HEK293 (cell line): ENCODE data around the gene ZNF845.

ENCODE experiments used
- CTCF ChIP-seq: fragments of 450-650 bp; formaldehyde crosslinking; IDR thresholded peaks from 2 replicates; pipeline ENCODE4 v1.5.1; 2016; ENCODE audit warnings: missing biosample characterization, missing genetic modification characterization
- ZNF114 ChIP-seq: fragments of 450-650 bp; formaldehyde crosslinking; IDR thresholded peaks from 2 replicates; pipeline ENCODE4 v1.5.0; 2017; ENCODE audit warnings: missing biosample characterization, missing genetic modification characterization
- ZNF501 ChIP-seq: fragments of 450-650 bp; formaldehyde crosslinking; IDR thresholded peaks from 2 replicates; pipeline ENCODE4 v1.5.1; 2016; ENCODE audit warnings: missing biosample characterization, missing genetic modification characterization
- ZNF707 ChIP-seq: fragments of 450-650 bp; formaldehyde crosslinking; IDR thresholded peaks from 2 replicates; pipeline ENCODE4 v1.5.1; 2016; ENCODE audit warnings: missing biosample characterization, missing genetic modification characterization
- ZNF76 ChIP-seq: fragments of 450-650 bp; formaldehyde crosslinking; IDR thresholded peaks from 2 replicates; pipeline ENCODE4; 2016; ENCODE audit warnings: low read depth, missing biosample characterization, missing genetic modification characterization, borderline replicate concordance
- TF ChIP-seq, protein P1 (sequence below): fragments of 450-650 bp; formaldehyde crosslinking; IDR thresholded peaks from 2 replicates; pipeline ENCODE4 v1.5.1; 2016; ENCODE audit warnings: missing biosample characterization, missing genetic modification characterization
- TF ChIP-seq, protein P2 (sequence below): fragments of 450-650 bp; formaldehyde crosslinking; IDR thresholded peaks from 2 replicates; pipeline ENCODE4 v1.5.1; 2016; ENCODE audit warnings: missing biosample characterization, missing genetic modification characterization
- TF ChIP-seq, protein P3 (sequence below): fragments of 450-650 bp; formaldehyde crosslinking; IDR thresholded peaks from 2 replicates; pipeline ENCODE4 v1.5.1; 2016; ENCODE audit warnings: missing biosample characterization, missing genetic modification characterization, borderline replicate concordance
- TF ChIP-seq, protein P4 (sequence below): IDR thresholded peaks from 2 replicates; pipeline ENCODE4 v1.6.1; 2011; ENCODE audit warnings: mild to moderate bottlenecking, low read depth, low read length, borderline replicate concordance

DNA sequence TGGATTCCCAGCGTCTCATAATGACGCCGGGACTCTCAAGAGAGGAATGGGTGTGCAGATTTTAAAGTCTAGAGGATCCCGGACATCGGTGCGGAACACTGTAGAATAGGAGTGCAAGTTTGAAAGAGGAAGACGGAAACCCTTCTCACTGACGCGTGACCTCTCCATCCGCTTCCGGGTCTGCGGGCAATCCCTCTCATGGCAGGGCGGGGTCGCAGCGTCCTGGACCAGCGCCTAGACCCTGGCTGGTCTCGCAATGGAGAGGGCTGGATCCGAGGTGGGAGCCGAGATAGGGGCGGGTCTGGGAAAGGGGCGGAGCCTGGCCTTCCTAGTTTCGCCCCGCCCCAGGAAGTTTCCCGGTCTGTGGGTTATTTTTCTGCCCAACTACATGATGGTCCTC lies 4.6 kb upstream of the ZNF845 start:
- no peak for TF ChIP-seq ZNF501 (tag by site-specific recombination)
- TF ChIP-seq, protein P1, sequence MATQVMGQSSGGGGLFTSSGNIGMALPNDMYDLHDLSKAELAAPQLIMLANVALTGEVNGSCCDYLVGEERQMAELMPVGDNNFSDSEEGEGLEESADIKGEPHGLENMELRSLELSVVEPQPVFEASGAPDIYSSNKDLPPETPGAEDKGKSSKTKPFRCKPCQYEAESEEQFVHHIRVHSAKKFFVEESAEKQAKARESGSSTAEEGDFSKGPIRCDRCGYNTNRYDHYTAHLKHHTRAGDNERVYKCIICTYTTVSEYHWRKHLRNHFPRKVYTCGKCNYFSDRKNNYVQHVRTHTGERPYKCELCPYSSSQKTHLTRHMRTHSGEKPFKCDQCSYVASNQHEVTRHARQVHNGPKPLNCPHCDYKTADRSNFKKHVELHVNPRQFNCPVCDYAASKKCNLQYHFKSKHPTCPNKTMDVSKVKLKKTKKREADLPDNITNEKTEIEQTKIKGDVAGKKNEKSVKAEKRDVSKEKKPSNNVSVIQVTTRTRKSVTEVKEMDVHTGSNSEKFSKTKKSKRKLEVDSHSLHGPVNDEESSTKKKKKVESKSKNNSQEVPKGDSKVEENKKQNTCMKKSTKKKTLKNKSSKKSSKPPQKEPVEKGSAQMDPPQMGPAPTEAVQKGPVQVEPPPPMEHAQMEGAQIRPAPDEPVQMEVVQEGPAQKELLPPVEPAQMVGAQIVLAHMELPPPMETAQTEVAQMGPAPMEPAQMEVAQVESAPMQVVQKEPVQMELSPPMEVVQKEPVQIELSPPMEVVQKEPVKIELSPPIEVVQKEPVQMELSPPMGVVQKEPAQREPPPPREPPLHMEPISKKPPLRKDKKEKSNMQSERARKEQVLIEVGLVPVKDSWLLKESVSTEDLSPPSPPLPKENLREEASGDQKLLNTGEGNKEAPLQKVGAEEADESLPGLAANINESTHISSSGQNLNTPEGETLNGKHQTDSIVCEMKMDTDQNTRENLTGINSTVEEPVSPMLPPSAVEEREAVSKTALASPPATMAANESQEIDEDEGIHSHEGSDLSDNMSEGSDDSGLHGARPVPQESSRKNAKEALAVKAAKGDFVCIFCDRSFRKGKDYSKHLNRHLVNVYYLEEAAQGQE (tag by site-specific recombination) = no peak
- TF ChIP-seq, protein P2, sequence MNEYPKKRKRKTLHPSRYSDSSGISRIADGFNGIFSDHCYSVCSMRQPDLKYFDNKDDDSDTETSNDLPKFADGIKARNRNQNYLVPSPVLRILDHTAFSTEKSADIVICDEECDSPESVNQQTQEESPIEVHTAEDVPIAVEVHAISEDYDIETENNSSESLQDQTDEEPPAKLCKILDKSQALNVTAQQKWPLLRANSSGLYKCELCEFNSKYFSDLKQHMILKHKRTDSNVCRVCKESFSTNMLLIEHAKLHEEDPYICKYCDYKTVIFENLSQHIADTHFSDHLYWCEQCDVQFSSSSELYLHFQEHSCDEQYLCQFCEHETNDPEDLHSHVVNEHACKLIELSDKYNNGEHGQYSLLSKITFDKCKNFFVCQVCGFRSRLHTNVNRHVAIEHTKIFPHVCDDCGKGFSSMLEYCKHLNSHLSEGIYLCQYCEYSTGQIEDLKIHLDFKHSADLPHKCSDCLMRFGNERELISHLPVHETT (tag by site-specific recombination) = no peak
- no peak for TF ChIP-seq CTCF (tag by site-specific recombination)
- no peak for TF ChIP-seq ZNF114 (tag by site-specific recombination)
- TF ChIP-seq ZNF707 = no peak
- TF ChIP-seq ZNF76 (tag by site-specific recombination) = no peak
- TF ChIP-seq, protein P3, sequence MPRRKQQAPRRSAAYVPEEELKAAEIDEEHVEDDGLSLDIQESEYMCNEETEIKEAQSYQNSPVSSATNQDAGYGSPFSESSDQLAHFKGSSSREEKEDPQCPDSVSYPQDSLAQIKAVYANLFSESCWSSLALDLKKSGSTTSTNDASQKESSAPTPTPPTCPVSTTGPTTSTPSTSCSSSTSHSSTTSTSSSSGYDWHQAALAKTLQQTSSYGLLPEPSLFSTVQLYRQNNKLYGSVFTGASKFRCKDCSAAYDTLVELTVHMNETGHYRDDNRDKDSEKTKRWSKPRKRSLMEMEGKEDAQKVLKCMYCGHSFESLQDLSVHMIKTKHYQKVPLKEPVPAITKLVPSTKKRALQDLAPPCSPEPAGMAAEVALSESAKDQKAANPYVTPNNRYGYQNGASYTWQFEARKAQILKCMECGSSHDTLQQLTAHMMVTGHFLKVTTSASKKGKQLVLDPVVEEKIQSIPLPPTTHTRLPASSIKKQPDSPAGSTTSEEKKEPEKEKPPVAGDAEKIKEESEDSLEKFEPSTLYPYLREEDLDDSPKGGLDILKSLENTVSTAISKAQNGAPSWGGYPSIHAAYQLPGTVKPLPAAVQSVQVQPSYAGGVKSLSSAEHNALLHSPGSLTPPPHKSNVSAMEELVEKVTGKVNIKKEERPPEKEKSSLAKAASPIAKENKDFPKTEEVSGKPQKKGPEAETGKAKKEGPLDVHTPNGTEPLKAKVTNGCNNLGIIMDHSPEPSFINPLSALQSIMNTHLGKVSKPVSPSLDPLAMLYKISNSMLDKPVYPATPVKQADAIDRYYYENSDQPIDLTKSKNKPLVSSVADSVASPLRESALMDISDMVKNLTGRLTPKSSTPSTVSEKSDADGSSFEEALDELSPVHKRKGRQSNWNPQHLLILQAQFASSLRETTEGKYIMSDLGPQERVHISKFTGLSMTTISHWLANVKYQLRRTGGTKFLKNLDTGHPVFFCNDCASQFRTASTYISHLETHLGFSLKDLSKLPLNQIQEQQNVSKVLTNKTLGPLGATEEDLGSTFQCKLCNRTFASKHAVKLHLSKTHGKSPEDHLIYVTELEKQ (tag by site-specific recombination) = no peak
- TF ChIP-seq, protein P4, sequence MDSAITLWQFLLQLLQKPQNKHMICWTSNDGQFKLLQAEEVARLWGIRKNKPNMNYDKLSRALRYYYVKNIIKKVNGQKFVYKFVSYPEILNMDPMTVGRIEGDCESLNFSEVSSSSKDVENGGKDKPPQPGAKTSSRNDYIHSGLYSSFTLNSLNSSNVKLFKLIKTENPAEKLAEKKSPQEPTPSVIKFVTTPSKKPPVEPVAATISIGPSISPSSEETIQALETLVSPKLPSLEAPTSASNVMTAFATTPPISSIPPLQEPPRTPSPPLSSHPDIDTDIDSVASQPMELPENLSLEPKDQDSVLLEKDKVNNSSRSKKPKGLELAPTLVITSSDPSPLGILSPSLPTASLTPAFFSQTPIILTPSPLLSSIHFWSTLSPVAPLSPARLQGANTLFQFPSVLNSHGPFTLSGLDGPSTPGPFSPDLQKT = no peak
